Tibial nerve (tissue), 4 donors: ENCODE results near the gene PXT1. TPM values are rescaled to one million over a fixed set of nuclear protein-coding genes. Genes with fewer than 3 reads are reported as not detected.
"Not testable (repeated sequence)": the region's sequence is repeated elsewhere in the genome, so short reads cannot be mapped to it uniquely, and the experiment has no call there.

Source experiments
- DNase-seq, 2 donors: peaks; one replicate each; pipeline ENCODE4 v3.0.0-alpha.2; 2019; ENCODE audit warnings: low spot score in 2 of 2
- H3K27ac ChIP-seq, 4 donors: fragments of 200-600 bp; sonication (generic) in 3 of 4; one replicate each; pipeline ENCODE4 v1.5.1; 2017 to 2019; ENCODE audit warnings: mild to moderate bottlenecking in 1 of 4
- H3K27me3 ChIP-seq, 2 donors: fragments of 200-600 bp; sonication (generic) in 1 of 2; one replicate each; pipeline versions ENCODE4 v1.5.1 to v1.6.0; 2017 to 2019
- H3K36me3 ChIP-seq, 3 donors: fragments of 200-600 bp; sonication (generic); one replicate each; pipeline ENCODE4 v1.5.1; 2018 to 2019
- H3K4me1 ChIP-seq, 4 donors: fragments of 200-600 bp; sonication (generic) in 3 of 4; one replicate each; pipeline ENCODE4 v1.5.1; 2017 to 2019
- H3K4me3 ChIP-seq, 4 donors: fragments of 200-600 bp; sonication (generic) in 3 of 4; one replicate each; pipeline ENCODE4 v1.5.1; 2017 to 2019; ENCODE audit warnings: mild to moderate bottlenecking in 1 of 4, moderate library complexity in 1 of 4
- H3K9me3 ChIP-seq, 4 donors: fragments of 200-600 bp; sonication (generic) in 3 of 4; one replicate each; pipeline ENCODE4 v1.5.1; 2017 to 2019
- EP300 ChIP-seq, 2 donors: sonication (generic); formaldehyde crosslinking; IDR thresholded peaks; one replicate each; pipeline ENCODE4 v1.6.1; 2017; ENCODE audit warnings: antibody characterized with exemption in 2 of 2, mild to moderate bottlenecking in 1 of 2
- POLR2A ChIP-seq, 2 donors: fragments of 450-650 bp; IDR thresholded peaks; one replicate each; pipeline ENCODE4 v1.6.1; 2017; ENCODE audit warnings: antibody characterized with exemption in 2 of 2, mild to moderate bottlenecking in 2 of 2, moderate library complexity in 2 of 2
- WGBS, 2 donors: methylation state at CpG; one replicate each; pipeline ENCODE4 v1.1.5; 2018; 5-methylcytosine and 5-hydroxymethylcytosine counted together
- total RNA-seq, 4 donors: library from RNA; depleted of rRNA; stranded (reverse); fragments of >200 nt; gene quantifications; one replicate each; pipeline ENCODE4 v1.1.0, GENCODE V29; 2016
- TF ChIP-seq, protein P1 (sequence below), 5 experiments: fragments of 200-600 bp in 3 of 5; fragments of 450-650 bp in 2 of 5; sonication (generic) in 3 of 5; IDR thresholded peaks; one replicate each; pipeline ENCODE4 v1.5.1; 2016 to 2019; ENCODE audit warnings: antibody characterized with exemption in 5 of 5, mild to moderate bottlenecking in 3 of 5, moderate library complexity in 2 of 5

The PXT1 gene
- total RNA-seq, 4 donors from 2014 or later: not detected

DNA sequence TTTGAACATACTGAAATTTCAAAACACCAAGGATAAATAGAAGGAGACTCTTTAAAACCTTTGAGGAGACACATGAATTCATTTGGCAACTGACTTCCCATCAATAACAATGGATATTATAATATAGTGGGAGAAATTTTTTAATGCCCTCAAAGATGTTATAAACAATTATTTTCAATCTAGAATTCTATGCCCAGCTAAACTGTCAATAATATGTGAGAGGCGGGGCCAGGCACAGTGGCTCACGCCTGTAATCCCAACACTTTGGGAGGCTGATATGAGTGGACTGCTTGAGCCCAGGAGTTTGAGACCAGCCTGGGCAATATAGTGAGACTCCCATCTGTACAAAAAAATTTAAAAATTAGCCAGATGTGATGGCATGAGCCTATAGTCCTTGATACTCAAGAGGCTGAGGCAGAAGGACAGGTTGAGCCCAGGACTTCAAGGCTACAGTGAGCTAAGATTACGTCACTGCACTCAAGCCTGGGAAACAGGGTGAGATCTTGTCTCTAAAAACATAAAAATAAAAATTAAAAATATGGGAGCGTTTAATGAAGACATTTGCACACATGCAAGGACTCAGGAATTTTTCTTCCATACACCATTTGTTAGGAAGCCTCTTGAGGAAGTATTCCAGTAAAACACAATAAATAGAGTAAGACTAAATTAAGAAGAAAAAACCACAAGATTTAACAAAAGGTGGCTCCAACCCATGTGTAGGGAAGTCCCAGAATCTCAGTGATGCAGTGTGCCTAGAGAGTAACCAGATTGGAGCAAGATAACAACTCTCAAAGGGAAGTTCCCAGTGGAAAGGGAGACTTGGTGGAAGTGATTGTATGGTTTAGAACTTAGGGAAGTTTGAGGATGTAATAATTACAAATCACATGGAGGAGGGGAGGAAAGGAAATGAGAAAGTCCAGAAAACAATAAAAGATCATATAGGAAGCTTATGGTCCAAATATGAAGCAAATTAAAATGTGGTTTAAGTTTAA lies 28.9 kb downstream of the PXT1 start:
- TF ChIP-seq, protein P1, sequence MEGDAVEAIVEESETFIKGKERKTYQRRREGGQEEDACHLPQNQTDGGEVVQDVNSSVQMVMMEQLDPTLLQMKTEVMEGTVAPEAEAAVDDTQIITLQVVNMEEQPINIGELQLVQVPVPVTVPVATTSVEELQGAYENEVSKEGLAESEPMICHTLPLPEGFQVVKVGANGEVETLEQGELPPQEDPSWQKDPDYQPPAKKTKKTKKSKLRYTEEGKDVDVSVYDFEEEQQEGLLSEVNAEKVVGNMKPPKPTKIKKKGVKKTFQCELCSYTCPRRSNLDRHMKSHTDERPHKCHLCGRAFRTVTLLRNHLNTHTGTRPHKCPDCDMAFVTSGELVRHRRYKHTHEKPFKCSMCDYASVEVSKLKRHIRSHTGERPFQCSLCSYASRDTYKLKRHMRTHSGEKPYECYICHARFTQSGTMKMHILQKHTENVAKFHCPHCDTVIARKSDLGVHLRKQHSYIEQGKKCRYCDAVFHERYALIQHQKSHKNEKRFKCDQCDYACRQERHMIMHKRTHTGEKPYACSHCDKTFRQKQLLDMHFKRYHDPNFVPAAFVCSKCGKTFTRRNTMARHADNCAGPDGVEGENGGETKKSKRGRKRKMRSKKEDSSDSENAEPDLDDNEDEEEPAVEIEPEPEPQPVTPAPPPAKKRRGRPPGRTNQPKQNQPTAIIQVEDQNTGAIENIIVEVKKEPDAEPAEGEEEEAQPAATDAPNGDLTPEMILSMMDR (IDR thresholded peaks at IDR 0.05): no peak
- TF ChIP-seq EP300 (IDR thresholded peaks at IDR 0.05): no peak
- H3K9me3 ChIP-seq: peaks cover 0 to 12% (median 0%) of the 10 kb centered on the region in 4 donors
- 86 to 93% methylated on average over 4 of the region's 4 CpGs for WGBS, 2 donors
- no peaks in the 10 kb centered on the region for H3K4me1 ChIP-seq
- H3K27me3 ChIP-seq: no peaks in the 10 kb centered on the region
- no peak for DNase-seq
- H3K36me3 ChIP-seq: no peaks in the 10 kb centered on the region
- H3K27ac ChIP-seq: no peak overlapping the region
- H3K4me3 ChIP-seq: no peak overlapping the region

GRCh38 chr6:36409718-36410117 lies 32.9 kb downstream of the PXT1 start:
- H3K9me3 ChIP-seq: peaks cover 0 to 12% (median 0%) of the 10 kb centered on the region in 4 donors
- not testable (repeated sequence) for H3K27ac ChIP-seq, H3K27me3 ChIP-seq, DNase-seq, H3K36me3 ChIP-seq, H3K4me3 ChIP-seq, H3K4me1 ChIP-seq
- 74 to 84% methylated on average over 5 of the region's 5 CpGs for WGBS, 2 donors

- 88 to 91% methylated on average over 4 of the region's 4 CpGs for WGBS, 2 donors
- Histone ChIP-seq H3K27ac (no peak overlapping the region), H3K9me3 (peaks cover 0 to 2% (median 0%) of the 10 kb centered on the region in 4 donors), H3K27me3 (no peaks in the 10 kb centered on the region), H3K4me3 (no peak overlapping the region), H3K36me3 (no peaks in the 10 kb centered on the region), H3K4me1 (no peaks in the 10 kb centered on the region)
- no peak for DNase-seq
- TF ChIP-seq EP300 (IDR thresholded peaks at IDR 0.05): no peak
Measured at GRCh38 chr6:36404164-36404563, 38.5 kb downstream of the PXT1 start.

DNA sequence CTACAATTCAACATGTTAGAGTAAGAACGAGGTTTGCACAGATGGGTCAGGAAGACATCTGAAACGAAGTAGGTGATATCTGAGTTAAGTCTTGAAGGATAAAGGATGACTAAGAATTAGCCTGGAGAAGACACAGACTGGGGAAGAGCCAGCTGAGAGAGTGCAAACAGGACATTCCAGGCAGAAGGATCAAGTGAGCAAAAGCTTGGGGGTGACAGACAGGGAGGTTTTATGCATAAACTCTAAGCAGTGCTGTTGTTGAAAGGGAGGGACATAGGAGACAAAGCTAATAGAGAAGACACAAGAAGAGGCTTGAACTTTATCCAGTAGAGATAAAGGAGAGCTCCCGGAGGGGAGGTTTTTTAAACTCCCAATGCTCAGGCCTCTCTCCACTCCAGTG lies 40.2 kb downstream of the PXT1 start:
- 84 to 88% methylated on average over 3 of the region's 3 CpGs for WGBS, 2 donors
- no peak for DNase-seq
- no peaks in the 10 kb centered on the region for H3K27me3 ChIP-seq
- H3K9me3 ChIP-seq: peaks cover 0 to 10% (median 0%) of the 10 kb centered on the region in 4 donors
- no peak overlapping the region for H3K27ac ChIP-seq
- no peak overlapping the region for H3K4me3 ChIP-seq
- H3K36me3 ChIP-seq: no peaks in the 10 kb centered on the region
- H3K4me1 ChIP-seq: no peaks in the 10 kb centered on the region
- TF ChIP-seq POLR2A (IDR thresholded peaks at IDR 0.05) (no peak), EP300 (IDR thresholded peaks at IDR 0.05) (no peak)
- TF ChIP-seq, protein P1 (IDR thresholded peaks at IDR 0.05): no peak

GRCh38 chr6:36399970-36400369 lies 42.7 kb downstream of the PXT1 start:
- Histone ChIP-seq H3K9me3 (peaks cover 0 to 10% (median 0%) of the 10 kb centered on the region in 4 donors), H3K27ac (no peak overlapping the region), H3K4me3 (no peak overlapping the region), H3K36me3 (no peaks in the 10 kb centered on the region), H3K4me1 (no peaks in the 10 kb centered on the region), H3K27me3 (no peaks in the 10 kb centered on the region)
- TF ChIP-seq POLR2A (IDR thresholded peaks at IDR 0.05): no peak
- TF ChIP-seq EP300 (IDR thresholded peaks at IDR 0.05): no peak
- TF ChIP-seq, protein P1 (IDR thresholded peaks at IDR 0.05): no peak
- 78 to 94% methylated on average over 1 of the region's 1 CpG for WGBS, 2 donors
- no peak for DNase-seq

DNA sequence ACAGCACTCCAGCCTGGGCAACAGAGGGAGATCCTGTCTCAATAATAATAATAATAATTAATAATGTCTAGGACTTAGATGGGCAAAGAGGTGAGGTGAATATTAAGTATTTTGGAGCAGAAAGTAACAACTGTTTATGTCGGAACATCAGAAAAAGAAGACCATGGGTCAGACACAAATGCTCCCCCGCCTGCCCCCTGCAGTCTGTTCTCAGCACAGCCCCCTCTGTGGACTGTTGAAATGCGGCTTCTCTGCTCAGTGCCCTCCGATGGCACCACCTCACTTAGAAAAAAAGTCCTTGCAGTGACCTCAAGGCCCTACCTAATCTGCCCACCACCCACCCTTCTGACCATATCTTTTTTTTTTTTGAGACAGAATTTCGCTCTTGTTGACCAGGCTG lies 50.0 kb downstream of the PXT1 start:
- TF ChIP-seq POLR2A (IDR thresholded peaks at IDR 0.05) (no peak), EP300 (IDR thresholded peaks at IDR 0.05) (no peak)
- TF ChIP-seq, protein P1 (IDR thresholded peaks at IDR 0.05): no peak
- Histone ChIP-seq H3K27ac (no peak overlapping the region), H3K4me1 (peaks cover 0 to 9% (median 3%) of the 10 kb centered on the region in 4 donors), H3K9me3 (no peaks in the 10 kb centered on the region), H3K4me3 (no peak overlapping the region), H3K27me3 (no peaks in the 10 kb centered on the region), H3K36me3 (no peaks in the 10 kb centered on the region)
- 86 to 90% methylated on average over 5 of the region's 5 CpGs for WGBS, 2 donors
- no peak for DNase-seq
